ENCODE measurements around the gene C1QB. TPM values are rescaled to one million over a fixed set of nuclear protein-coding genes. Genes with fewer than 3 reads are reported as not detected.

Gene C1QB
- polyA plus RNA-seq, 3 donors: 3.9 to 15.4 (median 6.4) TPM

DNA sequence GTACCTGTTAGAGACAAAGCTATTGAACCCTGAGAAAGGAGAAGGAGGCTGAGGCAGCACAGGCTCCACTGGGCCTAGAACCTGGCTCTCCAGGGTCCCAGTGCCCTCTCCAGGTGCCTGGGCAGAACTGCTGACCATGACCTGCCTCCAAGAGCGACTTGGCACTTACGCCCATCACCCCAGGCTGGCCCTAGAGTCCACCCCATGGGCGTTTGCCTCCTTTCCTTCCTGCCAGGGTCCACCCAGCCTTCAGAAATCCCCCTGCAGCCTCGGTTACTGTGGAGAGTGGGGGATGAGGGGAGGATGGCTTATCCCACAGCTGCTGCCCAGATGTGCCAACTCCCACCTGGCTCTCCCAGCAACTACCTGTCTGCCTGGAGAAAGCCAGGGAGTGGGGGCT lies 31.3 kb upstream of the C1QB start:
- Histone ChIP-seq H4K20me1 (ENCODE audit: insufficient read depth, low read length) (no peaks in the 10 kb centered on the region), H3K27me3 (ENCODE audit: control insufficient read depth in 2 of 2, insufficient read depth in 2 of 2, low read length in 2 of 2) (peaks cover 0 to 16% of the 10 kb centered on the region in 2 donors), H2AFZ (ENCODE audit: insufficient read depth, low read depth, low read length, poor library complexity, severe bottlenecking) (no peak overlapping the region), H3K9ac (ENCODE audit: insufficient read depth, low read length, poor library complexity, severe bottlenecking) (no peak overlapping the region), H3K27ac (ENCODE audit: low read depth in 1 of 2, low read length in 2 of 2) (no peak overlapping the region), H3K4me2 (replicated peaks; ENCODE audit: extremely low read depth, low read length, poor library complexity, severe bottlenecking) (no peak overlapping the region), H3K9me3 (replicated peaks in 1 of 2; ENCODE audit: control insufficient read depth in 1 of 2, insufficient read depth in 1 of 2, low read length in 2 of 2) (no peaks in the 10 kb centered on the region), H3K36me3 (replicated peaks in 1 of 2; ENCODE audit: control insufficient read depth in 1 of 2, insufficient read depth in 2 of 2, low read length in 2 of 2) (no peaks in the 10 kb centered on the region), H3K4me3 (replicated peaks in 1 of 3; ENCODE audit: low read depth in 2 of 3, low read length in 3 of 3) (no peak overlapping the region), H3K4me1 (ENCODE audit: control insufficient read depth in 1 of 2, insufficient read depth in 2 of 2, low read length in 2 of 2) (no peaks in the 10 kb centered on the region), H3K79me2 (ENCODE audit: insufficient read depth, low read length) (no peaks in the 10 kb centered on the region)
- peaks cover 6% of the 10 kb centered on the region for H3K4me1 Mint-ChIP-seq
- H3K36me3 Mint-ChIP-seq: no peaks in the 10 kb centered on the region
- no peak overlapping the region for H3K27ac Mint-ChIP-seq
- H3K4me3 Mint-ChIP-seq: no peak overlapping the region
- no peaks in the 10 kb centered on the region for H3K9me3 Mint-ChIP-seq
- TF ChIP-seq, protein P1, sequence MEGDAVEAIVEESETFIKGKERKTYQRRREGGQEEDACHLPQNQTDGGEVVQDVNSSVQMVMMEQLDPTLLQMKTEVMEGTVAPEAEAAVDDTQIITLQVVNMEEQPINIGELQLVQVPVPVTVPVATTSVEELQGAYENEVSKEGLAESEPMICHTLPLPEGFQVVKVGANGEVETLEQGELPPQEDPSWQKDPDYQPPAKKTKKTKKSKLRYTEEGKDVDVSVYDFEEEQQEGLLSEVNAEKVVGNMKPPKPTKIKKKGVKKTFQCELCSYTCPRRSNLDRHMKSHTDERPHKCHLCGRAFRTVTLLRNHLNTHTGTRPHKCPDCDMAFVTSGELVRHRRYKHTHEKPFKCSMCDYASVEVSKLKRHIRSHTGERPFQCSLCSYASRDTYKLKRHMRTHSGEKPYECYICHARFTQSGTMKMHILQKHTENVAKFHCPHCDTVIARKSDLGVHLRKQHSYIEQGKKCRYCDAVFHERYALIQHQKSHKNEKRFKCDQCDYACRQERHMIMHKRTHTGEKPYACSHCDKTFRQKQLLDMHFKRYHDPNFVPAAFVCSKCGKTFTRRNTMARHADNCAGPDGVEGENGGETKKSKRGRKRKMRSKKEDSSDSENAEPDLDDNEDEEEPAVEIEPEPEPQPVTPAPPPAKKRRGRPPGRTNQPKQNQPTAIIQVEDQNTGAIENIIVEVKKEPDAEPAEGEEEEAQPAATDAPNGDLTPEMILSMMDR (IDR thresholded peaks at IDR 0.05): no peak
- DNase-seq: no peak
- intact Hi-C loops (cut with micrococcal nuclease): no loop called here
- no CpG with 5 or more reads among the region's 4 CpGs for WGBS (ENCODE audit: insufficient coverage)
- peaks cover 16 to 33% (median 27%) of the 10 kb centered on the region in 3 donors for H3K27me3 Mint-ChIP-seq (ENCODE audit: low read depth in 3 of 3)

DNA sequence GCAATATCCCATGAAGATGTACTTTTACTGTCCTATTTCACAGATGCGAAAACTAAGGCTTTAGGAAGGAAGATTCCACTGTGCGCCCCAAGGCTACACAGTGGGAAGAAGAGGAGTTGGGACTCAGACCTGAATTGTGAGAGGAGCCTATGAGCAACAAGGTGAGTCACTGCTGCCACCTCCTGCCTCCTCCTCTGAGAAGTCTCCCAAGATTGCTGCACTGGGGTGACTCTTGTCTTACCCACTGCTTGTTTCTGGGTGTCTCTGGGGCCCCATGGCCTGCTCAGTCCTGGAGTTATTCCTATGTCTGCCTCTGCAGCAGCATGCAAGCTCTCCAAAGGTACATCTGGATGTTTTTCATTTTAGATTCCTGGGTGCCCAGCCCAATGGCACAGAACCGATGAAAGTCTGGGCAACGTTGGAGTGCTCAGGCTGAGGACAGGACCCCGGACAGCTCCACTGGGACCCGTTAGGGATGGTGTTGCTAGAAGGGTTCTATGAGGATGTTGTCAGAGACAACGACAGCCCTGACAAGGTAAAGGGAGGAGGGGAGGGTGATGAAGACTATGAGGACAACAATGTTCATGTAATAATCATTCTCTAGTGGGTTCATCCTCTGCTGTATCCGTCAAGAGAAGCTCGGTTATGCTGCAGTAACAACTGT lies 27.6 kb upstream of the C1QB start:
- Mint-ChIP-seq H3K9me3 (no peaks in the 10 kb centered on the region), H3K4me3 (no peak overlapping the region), H3K27ac (no peak overlapping the region), H3K36me3 (no peaks in the 10 kb centered on the region), H3K4me1 (no peaks in the 10 kb centered on the region), H3K27me3 (ENCODE audit: low read depth in 3 of 3) (peaks cover 21 to 42% (median 28%) of the 10 kb centered on the region in 3 donors)
- Histone ChIP-seq H3K27ac (ENCODE audit: low read depth in 1 of 2, low read length in 2 of 2) (no peak overlapping the region), H3K4me1 (ENCODE audit: control insufficient read depth in 1 of 2, insufficient read depth in 2 of 2, low read length in 2 of 2) (no peaks in the 10 kb centered on the region), H3K36me3 (replicated peaks in 1 of 2; ENCODE audit: control insufficient read depth in 1 of 2, insufficient read depth in 2 of 2, low read length in 2 of 2) (no peaks in the 10 kb centered on the region), H4K20me1 (ENCODE audit: insufficient read depth, low read length) (no peaks in the 10 kb centered on the region), H3K9me3 (replicated peaks in 1 of 2; ENCODE audit: control insufficient read depth in 1 of 2, insufficient read depth in 1 of 2, low read length in 2 of 2) (no peaks in the 10 kb centered on the region), H3K4me3 (replicated peaks in 1 of 3; ENCODE audit: low read depth in 2 of 3, low read length in 3 of 3) (no peak overlapping the region), H3K4me2 (replicated peaks; ENCODE audit: extremely low read depth, low read length, poor library complexity, severe bottlenecking) (no peak overlapping the region), H3K9ac (ENCODE audit: insufficient read depth, low read length, poor library complexity, severe bottlenecking) (no peak overlapping the region), H3K27me3 (ENCODE audit: control insufficient read depth in 2 of 2, insufficient read depth in 2 of 2, low read length in 2 of 2) (peaks cover 0 to 12% of the 10 kb centered on the region in 2 donors), H2AFZ (ENCODE audit: insufficient read depth, low read depth, low read length, poor library complexity, severe bottlenecking) (no peak overlapping the region), H3K79me2 (ENCODE audit: insufficient read depth, low read length) (no peaks in the 10 kb centered on the region)
- WGBS (ENCODE audit: insufficient coverage): 30% methylated on average over 7 of the region's 9 CpGs
- intact Hi-C loops (cut with micrococcal nuclease): no loop called here
- TF ChIP-seq, protein P1 (IDR thresholded peaks at IDR 0.05): no peak
- no peak for DNase-seq
